Smooth muscle cell (in vitro differentiated cells): ENCODE data around the gene MAFG. TPM values are rescaled to one million over a fixed set of nuclear protein-coding genes. Genes with fewer than 3 reads are reported as not detected.
A peak's percentile ranks its signal among the peaks of the same experiment; 100 is the strongest.

Experiments used
- DNase-seq: peaks from one replicate; lab custom pipeline; 2025; ENCODE audit not compliant: unreplicated experiment; lab: John Stamatoyannopoulos, UW
- H2AFZ ChIP-seq: fragments of 200-600 bp; sonication (generic); 2 replicates; pipeline ENCODE4 v1.6.0; 2016; ENCODE audit warnings: antibody characterized with exemption, low read depth, mild to moderate bottlenecking
- H3F3A ChIP-seq: fragments of 200-600 bp; sonication (generic); 2 replicates; pipeline ENCODE4 v1.6.0; 2017; ENCODE audit warnings: antibody characterized with exemption, low read depth
- H3K27ac ChIP-seq: fragments of 200-600 bp; sonication (generic); 2 replicates; pipeline ENCODE4 v1.5.1; 2016; ENCODE audit warnings: low read depth, mild to moderate bottlenecking
- H3K27me3 ChIP-seq: fragments of 200-600 bp; sonication (generic); 2 replicates; pipeline ENCODE4 v1.6.1; 2016; ENCODE audit warnings: low read depth, mild to moderate bottlenecking
- H3K36me3 ChIP-seq: fragments of 200-600 bp; sonication (generic); 2 replicates; pipeline ENCODE4 v1.5.1; 2016; ENCODE audit warnings: low read depth
- H3K4me1 ChIP-seq: fragments of 200-600 bp; sonication (generic); 2 replicates; pipeline ENCODE4 v1.5.1; 2016; ENCODE audit warnings: low read depth
- H3K4me2 ChIP-seq: fragments of 200-600 bp; sonication (generic); 2 replicates; pipeline ENCODE4 v1.6.0; 2016; ENCODE audit warnings: mild to moderate bottlenecking
- H3K4me3 ChIP-seq: fragments of 200-600 bp; sonication (generic); 2 replicates; pipeline ENCODE4 v1.5.1; 2016; ENCODE audit warnings: mild to moderate bottlenecking
- H3K79me2 ChIP-seq: fragments of 200-600 bp; sonication (generic); 2 replicates; pipeline ENCODE4 v1.6.0; 2016; ENCODE audit warnings: low read depth, mild to moderate bottlenecking
- H3K9ac ChIP-seq: fragments of 200-600 bp; sonication (generic); 2 replicates; pipeline ENCODE4 v1.6.0; 2016; ENCODE audit warnings: low read depth
- H3K9me3 ChIP-seq: fragments of 200-600 bp; sonication (generic); replicated peaks from 2 replicates; pipeline ENCODE4 v1.5.1; 2016; ENCODE audit warnings: low read depth
- H4K20me1 ChIP-seq: fragments of 200-600 bp; sonication (generic); 2 replicates; pipeline ENCODE4 v1.6.0; 2016; ENCODE audit warnings: low read depth
- WGBS: methylation state at CpG from one replicate; pipeline ENCODE4 v1.1.7; 2016; ENCODE audit warnings: low lambda C conversion rate; 5-methylcytosine and 5-hydroxymethylcytosine counted together
- polyA plus RNA-seq: library from polyadenylated mRNA; unstranded; fragments of >200 nt; fragmentation: Nextera tagmentation; extraction: Ambion mirVana; gene quantifications from 2 replicates; pipeline ENCODE4 v1.2.1, GENCODE V29; 2016
- total RNA-seq: library from RNA; depleted of rRNA; stranded (reverse); fragments of >200 nt; gene quantifications from 2 replicates; pipeline ENCODE4 v1.2.3, GENCODE V29; 2014
- TF ChIP-seq, protein P1 (sequence below): fragments of 200-600 bp; sonication (generic); IDR thresholded peaks from 2 replicates; pipeline ENCODE4 v1.5.1; 2017; ENCODE audit warnings: borderline replicate concordance, mild to moderate bottlenecking, antibody characterized with exemption; ENCODE audit not compliant: insufficient read depth, poor library complexity, severe bottlenecking

The MAFG gene
- total and polyA plus RNA-seq, 2 experiments from 2014 or later = 15.3 to 30.3 TPM

DNA sequence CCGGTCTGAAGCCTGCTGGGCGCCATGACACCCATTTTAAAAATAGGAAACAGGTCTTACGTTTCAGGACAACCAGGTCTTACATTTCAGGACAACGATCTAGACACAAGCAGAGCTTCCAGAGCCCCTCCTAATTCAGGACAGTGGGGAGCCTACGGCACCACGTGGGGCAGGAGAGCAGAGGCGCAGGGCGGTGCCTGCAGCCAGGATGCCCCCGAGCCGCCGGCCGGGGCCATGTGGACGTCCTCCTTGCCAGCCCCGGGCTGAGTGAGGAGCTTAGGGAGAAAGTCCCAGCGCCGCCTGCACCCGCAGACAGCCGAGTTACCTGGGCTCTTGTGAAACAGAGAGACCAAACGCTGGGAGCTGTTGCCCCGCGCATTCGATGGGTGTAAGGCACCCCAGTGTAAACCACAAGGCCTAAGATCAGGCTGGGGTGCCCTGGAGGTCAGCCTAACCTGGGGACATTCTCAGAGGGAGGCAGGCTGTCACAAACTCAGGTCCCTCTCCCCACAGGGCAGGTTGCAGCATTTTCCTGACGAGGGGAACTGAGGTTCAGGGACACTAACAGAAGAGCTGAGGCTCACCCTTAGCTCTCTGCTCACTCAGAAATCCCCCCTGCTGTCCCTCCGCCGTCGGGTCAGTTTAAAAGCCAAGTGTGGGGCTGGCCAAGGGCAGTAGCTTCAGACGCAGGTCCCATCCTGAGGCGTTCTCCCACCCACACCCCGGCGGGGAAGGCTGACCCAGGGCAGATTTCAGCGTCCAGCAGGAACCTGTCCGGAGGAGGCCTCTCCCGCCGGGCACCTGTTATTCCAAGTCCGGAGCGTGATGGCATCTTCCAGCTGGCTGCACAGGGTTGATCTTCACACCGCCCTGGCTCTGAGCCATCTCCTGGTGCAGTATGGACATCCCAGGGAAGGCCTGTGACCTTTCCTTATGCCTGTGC lies 35.2 kb upstream of the MAFG start:
- TF ChIP-seq, protein P1, sequence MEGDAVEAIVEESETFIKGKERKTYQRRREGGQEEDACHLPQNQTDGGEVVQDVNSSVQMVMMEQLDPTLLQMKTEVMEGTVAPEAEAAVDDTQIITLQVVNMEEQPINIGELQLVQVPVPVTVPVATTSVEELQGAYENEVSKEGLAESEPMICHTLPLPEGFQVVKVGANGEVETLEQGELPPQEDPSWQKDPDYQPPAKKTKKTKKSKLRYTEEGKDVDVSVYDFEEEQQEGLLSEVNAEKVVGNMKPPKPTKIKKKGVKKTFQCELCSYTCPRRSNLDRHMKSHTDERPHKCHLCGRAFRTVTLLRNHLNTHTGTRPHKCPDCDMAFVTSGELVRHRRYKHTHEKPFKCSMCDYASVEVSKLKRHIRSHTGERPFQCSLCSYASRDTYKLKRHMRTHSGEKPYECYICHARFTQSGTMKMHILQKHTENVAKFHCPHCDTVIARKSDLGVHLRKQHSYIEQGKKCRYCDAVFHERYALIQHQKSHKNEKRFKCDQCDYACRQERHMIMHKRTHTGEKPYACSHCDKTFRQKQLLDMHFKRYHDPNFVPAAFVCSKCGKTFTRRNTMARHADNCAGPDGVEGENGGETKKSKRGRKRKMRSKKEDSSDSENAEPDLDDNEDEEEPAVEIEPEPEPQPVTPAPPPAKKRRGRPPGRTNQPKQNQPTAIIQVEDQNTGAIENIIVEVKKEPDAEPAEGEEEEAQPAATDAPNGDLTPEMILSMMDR = no peak
- H3K27me3 ChIP-seq = peaks cover 30% of the 10 kb centered on the region

DNA sequence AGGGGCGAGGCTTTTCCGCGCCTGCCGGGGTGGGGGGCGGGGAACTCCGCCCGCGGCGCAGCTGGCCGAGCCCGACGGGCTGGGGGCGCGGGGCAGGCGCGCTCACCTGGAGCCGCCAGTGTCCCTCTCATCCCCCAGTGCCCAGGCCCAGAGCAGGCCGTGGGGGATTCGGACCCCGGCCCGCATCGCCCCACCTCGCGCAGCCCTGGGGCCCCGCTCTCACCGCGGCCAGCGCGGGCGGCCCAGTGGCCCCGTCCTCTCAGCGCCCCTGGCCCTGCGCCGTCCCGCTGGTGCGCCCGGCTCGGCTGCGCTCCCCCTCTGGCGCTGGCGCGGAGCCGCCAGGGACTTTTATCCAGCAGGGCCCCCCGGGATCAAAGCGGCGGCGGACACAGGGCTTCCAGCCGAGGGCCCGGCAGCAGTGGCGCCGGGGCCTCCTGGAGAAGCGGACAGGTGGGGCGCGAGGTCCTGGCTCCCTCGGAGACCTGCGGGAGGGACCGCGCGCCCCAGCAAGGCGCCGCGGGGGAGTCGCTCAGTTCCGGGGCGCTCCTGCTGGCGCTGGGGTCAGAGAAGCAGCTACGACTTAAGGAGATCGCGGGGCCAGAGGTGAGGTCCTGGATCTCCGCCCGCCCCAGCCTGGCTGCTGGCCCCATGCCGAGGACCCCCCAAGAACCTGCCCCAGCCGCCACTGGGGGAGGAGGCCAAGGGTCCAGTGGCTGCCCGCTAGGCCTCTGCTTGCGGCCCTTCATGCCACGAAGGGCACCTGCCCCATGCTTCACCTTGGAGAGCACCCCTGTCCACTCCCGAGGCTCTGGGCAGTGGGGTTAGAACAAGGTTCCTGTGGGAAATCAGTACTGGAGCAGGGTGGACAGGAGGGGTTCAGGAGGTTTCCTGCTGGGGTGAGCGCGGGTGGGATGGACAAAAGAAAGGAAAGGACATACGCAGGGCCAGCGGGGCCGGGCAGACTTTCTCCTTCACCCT lies 34.3 kb upstream of the MAFG start:
- TF ChIP-seq, protein P1 = no peak
- H3K36me3 ChIP-seq = no peaks in the 10 kb centered on the region
- peaks cover 11% of the 10 kb centered on the region for H3F3A ChIP-seq
- no peaks in the 10 kb centered on the region for H3K79me2 ChIP-seq
- peaks cover 1% of the 10 kb centered on the region for H3K4me1 ChIP-seq
- H3K4me2 ChIP-seq = no peak overlapping the region
- H3K9ac ChIP-seq = no peak overlapping the region
- H3K9me3 ChIP-seq = no peaks in the 10 kb centered on the region
- H3K27ac ChIP-seq = no peak overlapping the region
- H3K27me3 ChIP-seq = peaks cover 30% of the 10 kb centered on the region
- no peak overlapping the region for H3K4me3 ChIP-seq
- no peaks in the 10 kb centered on the region for H4K20me1 ChIP-seq
- H2AFZ ChIP-seq = no peak overlapping the region
- 30% methylated on average over 61 of the region's 82 CpGs for WGBS
- DNase-seq = no peak

More for the DNA sequence above, 35.2 kb upstream of the MAFG start:
- H3K9ac ChIP-seq = no peak overlapping the region
- no peaks in the 10 kb centered on the region for H3K9me3 ChIP-seq
- H3K4me3 ChIP-seq = no peak overlapping the region
- H3K36me3 ChIP-seq = no peaks in the 10 kb centered on the region
- no peak overlapping the region for H3K27ac ChIP-seq
- H3K4me2 ChIP-seq = no peak overlapping the region
- DNase-seq = no peak
- peaks cover 11% of the 10 kb centered on the region for H3F3A ChIP-seq
- no peak overlapping the region for H2AFZ ChIP-seq
- peaks cover 11% of the 10 kb centered on the region for H3K4me1 ChIP-seq
- no peaks in the 10 kb centered on the region for H3K79me2 ChIP-seq
- no peaks in the 10 kb centered on the region for H4K20me1 ChIP-seq
- WGBS = 80% methylated on average over 37 of the region's 37 CpGs

DNA sequence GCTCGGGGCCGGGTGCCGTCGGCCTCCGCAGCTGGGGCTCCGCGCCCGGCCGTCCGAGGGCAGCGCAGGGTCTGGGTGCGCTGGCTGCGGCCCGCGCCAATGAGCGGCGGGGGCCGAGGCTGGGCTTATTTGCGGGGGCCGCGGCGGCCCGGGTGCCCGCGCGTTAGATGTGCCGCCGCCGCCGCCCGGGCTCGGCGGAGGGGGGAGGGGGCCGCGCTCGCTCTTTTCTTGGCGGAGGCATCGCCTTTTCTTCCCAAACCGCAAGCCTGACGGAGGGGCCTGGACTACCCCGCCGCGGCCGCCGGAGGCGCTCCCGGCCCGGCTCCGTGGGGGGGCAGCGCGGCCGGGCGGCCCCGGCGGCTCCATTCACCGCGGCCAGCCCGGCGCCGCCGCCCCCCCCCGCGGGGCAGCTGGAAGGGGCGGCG lies 33.6 kb upstream of the MAFG start, which contains the start of gene NOTUM:
Gene NOTUM (minus strand): TSS at position 101 of the 425 bp plus-strand sequence. CDS start 278 bp downstream, outside the sequence.
- WGBS = 1% methylated on average over 40 of the region's 65 CpGs
- no peaks in the 10 kb centered on the region for H3K9me3 ChIP-seq
- no peaks in the 10 kb centered on the region for H3K36me3 ChIP-seq
- H3K4me3 ChIP-seq = peak within 1 kb of the TSS; percentile 50
- H3K27ac ChIP-seq = no peak within 1 kb of the TSS
- peaks cover 30% of the 10 kb centered on the region for H3K27me3 ChIP-seq
- H3F3A ChIP-seq = peaks cover 11% of the 10 kb centered on the region
- no peaks in the 10 kb centered on the region for H3K4me1 ChIP-seq
- no peak for DNase-seq
- H3K4me2 ChIP-seq = peak within 1 kb of the TSS; percentile 85
- TF ChIP-seq, protein P1 = peak; percentile 4
- H3K79me2 ChIP-seq = no peaks in the 10 kb centered on the region
- H4K20me1 ChIP-seq = no peaks in the 10 kb centered on the region
- peak within 1 kb of the TSS; percentile 31 for H2AFZ ChIP-seq
- no peak within 1 kb of the TSS for H3K9ac ChIP-seq
